HS-5 (cell line): ENCODE measurements around the gene B3GNT5.
"Not testable (repeated sequence)": the region's sequence is repeated elsewhere in the genome, so short reads cannot be mapped to it uniquely, and the experiment has no call there.

Source experiments
- DNase-seq: peaks from one replicate; pipeline ENCODE4 v3.0.0-alpha.2; 2012; ENCODE audit warnings: low read depth

B3GNT5 gene

DNA sequence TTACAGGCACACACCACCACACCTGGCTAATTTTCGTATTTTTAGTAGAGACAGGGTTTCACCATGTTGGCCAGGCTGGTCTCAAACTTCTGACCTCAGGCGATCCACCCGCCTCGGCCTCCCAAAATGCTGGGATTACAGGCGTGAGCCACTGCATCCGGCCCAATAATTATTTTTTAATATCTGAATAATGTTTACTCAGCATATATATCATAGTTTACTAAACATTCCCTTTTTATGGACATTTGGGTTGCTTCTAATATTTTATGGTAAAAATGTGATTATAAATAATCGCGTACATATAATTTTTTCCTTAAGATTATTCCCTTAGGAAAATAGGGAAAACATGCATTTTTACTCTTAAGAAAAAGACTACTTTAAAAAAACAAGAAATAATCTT is 22.8 kb upstream of the B3GNT5 start:
- not testable (repeated sequence) for DNase-seq

GRCh38 chr3:183230826-183231225 is 22.2 kb upstream of the B3GNT5 start:
- DNase-seq = no peak

DNA sequence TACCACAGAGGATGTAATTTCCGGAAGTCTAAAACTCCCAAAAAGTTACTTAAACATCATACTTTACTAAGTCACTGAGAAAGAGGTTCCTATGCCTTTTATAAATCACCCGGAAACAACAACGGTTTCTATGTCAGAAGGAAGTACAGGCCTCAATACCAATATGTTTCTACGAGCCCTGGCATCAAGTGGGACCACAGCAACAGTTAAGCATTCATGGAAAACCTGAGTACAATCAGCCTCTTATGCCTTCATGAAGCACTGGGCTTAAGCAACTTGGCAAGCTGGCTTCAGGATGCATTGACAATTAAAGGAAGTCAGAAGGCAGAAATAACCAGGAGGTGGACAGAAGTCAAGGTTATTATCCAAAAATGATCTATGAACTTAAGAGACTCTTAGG is 19.1 kb upstream of the B3GNT5 start:
- no peak for DNase-seq

DNA sequence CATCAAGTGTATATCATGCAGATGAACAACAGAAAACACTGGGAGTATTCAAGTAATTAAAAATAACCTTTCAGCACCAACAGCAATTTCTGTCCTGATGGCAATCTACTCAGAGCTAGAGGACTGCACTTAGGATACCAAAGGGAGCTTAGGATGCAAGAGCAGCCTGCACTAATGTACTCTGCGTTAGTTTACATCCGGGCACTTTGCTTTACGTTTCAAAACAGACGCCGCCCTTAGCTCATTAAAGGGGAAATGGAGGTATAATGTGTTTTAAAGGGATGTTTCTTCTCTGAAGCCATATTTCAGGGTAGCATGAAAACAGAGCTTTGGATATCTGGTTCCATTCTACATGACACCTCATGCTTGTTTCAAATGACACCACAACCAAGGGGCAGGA is 14.0 kb upstream of the B3GNT5 start:
- DNase-seq = no peak

- no peak for DNase-seq
Measured at GRCh38 chr3:183242431-183242830, 10.6 kb upstream of the B3GNT5 start.

- DNase-seq = no peak
Measured at GRCh38 chr3:183244219-183244618, 8.8 kb upstream of the B3GNT5 start.

DNA sequence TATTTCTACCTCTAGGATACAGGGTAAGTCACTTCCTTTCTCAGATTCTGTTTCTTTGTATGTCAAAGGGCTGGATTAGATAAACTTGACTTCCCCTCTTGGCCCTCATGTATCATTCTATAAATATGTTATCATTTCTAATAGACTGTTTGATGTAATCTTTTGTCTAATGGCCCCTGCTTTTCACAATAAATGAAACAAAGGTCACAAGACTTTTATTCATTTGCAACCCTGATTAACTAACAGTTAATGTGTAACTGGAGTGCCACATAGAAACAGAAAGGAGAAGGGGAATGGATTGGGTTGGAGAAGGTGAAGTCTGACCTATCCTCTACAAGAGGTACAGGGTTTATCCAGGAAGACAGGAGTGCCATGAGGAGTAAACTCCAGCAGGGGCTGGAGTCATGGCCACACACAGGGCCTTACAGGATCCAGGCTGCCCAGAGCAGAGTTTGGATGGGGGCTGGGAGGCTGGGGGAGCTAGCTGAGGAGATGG is 8.0 kb upstream of the B3GNT5 start:
- DNase-seq = no peak

- DNase-seq = no peak
Measured at GRCh38 chr3:183247011-183247589, 6.0 kb upstream of the B3GNT5 start.

- DNase-seq = no peak
Measured at GRCh38 chr3:183249006-183249718, 3.9 kb upstream of the B3GNT5 start.

DNA sequence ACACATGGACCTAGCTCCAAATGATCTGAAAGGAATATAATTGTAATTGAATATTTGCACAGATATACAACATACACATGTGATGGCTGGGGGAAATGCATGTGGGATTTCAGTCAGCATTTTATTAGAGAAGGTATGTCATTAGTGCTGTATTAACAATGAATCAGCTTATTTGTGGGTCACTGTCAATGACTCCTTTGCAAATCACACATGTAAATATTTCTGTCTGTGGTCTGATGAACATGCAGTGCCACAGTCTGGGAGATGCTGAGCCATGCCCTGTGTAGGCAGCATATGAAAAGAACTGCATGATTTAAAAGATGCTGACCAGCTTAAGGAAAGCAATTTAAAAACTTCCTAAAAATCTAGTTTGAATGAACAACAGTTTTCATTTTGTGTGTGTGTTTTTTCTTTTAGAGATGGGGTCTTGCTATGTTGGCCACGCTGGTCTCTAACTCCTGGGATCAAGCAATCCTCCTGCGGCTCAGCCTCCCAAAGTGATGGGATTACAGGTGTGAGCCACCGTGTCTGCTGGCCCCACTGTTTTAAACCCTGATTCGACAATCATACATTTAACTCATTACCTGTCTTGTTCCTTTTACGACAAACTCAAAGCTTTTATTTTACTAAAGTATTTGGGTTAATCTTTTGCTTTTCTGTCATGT is 803 bp upstream of the B3GNT5 start:
- no peak for DNase-seq

- no peak for DNase-seq
Measured at GRCh38 chr3:183253528-183254486, 754 bp downstream of the B3GNT5 start.

GRCh38 chr3:183254487-183255347 is 1.7 kb downstream of the B3GNT5 start:
- DNase-seq = no peak

GRCh38 chr3:183255348-183255730 is 2.3 kb downstream of the B3GNT5 start:
- no peak for DNase-seq

- no peak for DNase-seq
Measured at GRCh38 chr3:183259087-183259486, 6.0 kb downstream of the B3GNT5 start.

DNA sequence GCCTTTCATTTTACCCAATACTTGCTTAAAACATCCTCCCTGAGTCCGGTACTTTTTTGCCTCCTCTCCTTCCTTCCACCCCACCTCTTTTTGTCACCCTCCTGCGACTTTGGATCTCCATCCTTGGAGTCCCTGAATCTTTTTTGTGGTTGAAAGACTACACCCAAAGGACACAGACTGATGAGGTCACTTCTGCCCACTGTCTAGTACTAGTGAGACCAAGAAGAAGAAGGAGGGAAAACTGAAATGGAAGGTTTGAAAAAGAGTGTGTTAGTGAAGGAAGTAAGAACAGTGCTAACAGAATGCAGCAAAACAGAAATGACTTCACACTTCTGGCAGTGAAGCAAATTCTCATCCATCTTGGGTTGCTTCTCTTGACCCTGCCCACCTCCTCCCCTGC is 6.6 kb downstream of the B3GNT5 start:
- DNase-seq = no peak

DNA sequence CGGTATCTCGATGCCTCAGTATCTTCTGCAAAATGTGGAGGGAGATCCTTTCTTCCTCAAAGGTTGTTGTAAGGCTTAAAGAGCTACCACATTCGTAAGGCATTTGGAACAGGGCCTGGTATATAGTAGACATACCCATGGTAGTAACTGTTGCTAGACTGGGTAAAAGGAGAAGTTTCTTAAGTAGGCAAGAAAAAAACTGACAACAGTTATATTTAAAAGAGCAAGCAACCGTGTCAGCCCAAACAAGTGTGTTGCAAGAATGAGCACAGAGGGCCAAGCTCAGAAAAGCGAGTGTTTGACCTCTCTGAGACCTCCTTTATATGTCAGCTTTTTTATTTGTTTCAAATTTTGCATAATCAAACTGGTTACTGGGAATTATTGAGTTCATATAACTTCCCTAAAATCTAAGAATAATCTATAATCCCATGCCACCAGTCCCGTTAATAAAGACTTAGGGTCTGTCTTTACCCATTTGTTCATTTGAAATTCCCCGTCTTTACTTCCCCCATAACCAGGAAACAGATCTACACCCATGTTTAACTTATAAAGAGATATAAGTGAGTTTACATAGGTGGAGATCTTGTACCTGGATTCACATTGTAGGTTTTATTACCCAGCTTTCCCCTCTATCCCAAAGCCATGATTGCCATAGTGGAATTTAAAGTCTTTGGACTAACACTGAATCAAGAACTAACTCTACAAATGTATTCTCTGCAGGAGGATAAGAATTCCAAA is 7.3 kb downstream of the B3GNT5 start:
- DNase-seq = no peak

- no peak for DNase-seq
Measured at GRCh38 chr3:183261151-183261724, 8.2 kb downstream of the B3GNT5 start.

DNA sequence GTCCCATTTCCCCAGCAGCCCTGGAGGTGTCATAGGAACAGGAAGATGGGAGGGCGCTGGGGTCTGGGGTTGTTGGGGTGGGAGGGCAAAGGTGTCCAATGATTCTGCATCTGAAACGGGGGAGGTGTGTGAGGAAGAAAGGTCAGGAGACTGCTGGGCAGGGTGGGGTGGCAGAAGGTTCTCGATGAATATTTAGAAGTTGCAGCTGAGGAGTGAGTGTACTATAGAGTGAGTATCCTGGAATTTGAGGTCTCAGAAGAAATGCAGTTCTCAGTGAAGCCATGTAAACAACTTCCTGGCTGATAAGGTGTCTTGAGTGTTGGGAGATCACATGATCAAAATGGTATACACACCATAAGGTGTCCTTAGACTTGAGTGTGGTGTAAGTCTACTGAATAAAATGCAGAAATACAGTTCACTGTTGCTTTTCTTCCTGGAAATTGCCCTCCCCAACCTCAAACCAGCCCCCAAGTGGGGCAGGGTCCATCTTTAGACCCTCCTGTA is 9.9 kb downstream of the B3GNT5 start:
- no peak for DNase-seq

GRCh38 chr3:183264268-183264667 is 11.2 kb downstream of the B3GNT5 start:
- DNase-seq = no peak

- no peak for DNase-seq
Measured at GRCh38 chr3:183265157-183265642, 12.1 kb downstream of the B3GNT5 start.
